Neuron (in vitro differentiated cells): ENCODE measurements around the gene DAP.
"Not testable (repeated sequence)": the region's sequence is repeated elsewhere in the genome, so short reads cannot be mapped to it uniquely, and the experiment has no call there.

Experiments
- H2AFZ ChIP-seq: one replicate; pipeline ENCODE4 v1.6.1; 2013; ENCODE audit warnings: low read depth, mild to moderate bottlenecking, inconsistent platforms, low read length, moderate library complexity
- H3K27me3 ChIP-seq: one replicate; pipeline ENCODE4 v1.6.1; 2013; ENCODE audit warnings: low read length; ENCODE audit not compliant: insufficient read depth
- H3K36me3 ChIP-seq: one replicate; pipeline ENCODE4 v1.6.1; 2013; ENCODE audit warnings: low read length; ENCODE audit not compliant: insufficient read depth
- H3K4me1 ChIP-seq: one replicate; pipeline ENCODE4 v1.6.1; 2013; ENCODE audit warnings: low read length; ENCODE audit not compliant: insufficient read depth
- H3K4me3 ChIP-seq: 2 replicates; pipeline ENCODE4 v1.5.1; 2013; ENCODE audit warnings: mild to moderate bottlenecking, low read length, moderate library complexity
- H3K9me3 ChIP-seq: one replicate; pipeline ENCODE4 v1.6.1; 2013; ENCODE audit warnings: low read length

DAP gene

GRCh38 chr5:10672146-10673016 is 88.7 kb downstream of the DAP start:
- no peaks in the 10 kb centered on the region for H3K9me3 ChIP-seq
- H3K27me3 ChIP-seq: no peaks in the 10 kb centered on the region
- H2AFZ ChIP-seq: no peak overlapping the region
- H3K4me1 ChIP-seq: no peaks in the 10 kb centered on the region
- no peak overlapping the region for H3K4me3 ChIP-seq
- H3K36me3 ChIP-seq: no peaks in the 10 kb centered on the region

GRCh38 chr5:10671041-10672008 is 89.7 kb downstream of the DAP start:
- H3K4me3 ChIP-seq: no peak overlapping the region
- no peaks in the 10 kb centered on the region for H3K27me3 ChIP-seq
- H3K4me1 ChIP-seq: peaks cover 10% of the 10 kb centered on the region
- H2AFZ ChIP-seq: no peak overlapping the region
- H3K36me3 ChIP-seq: no peaks in the 10 kb centered on the region
- H3K9me3 ChIP-seq: no peaks in the 10 kb centered on the region

DNA sequence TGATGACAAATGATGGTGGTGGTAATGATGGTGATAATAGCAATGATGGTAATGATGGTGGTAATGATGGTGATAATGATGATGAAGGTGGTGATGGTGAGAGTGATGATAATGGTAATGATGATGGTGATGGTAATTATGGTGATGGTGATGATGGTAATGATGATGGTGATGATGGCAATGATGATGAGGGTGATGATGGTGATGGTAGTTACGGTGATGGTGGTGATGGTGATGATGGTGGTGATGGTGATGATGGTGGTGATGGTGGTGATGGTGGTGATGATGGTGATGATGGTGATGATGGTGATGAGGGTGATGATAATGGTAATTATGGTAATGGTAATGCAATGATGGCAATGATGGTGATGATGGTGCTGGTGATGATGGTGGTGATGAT is 91.1 kb downstream of the DAP start:
- H3K27me3 ChIP-seq: no peaks in the 10 kb centered on the region
- no peaks in the 10 kb centered on the region for H3K36me3 ChIP-seq
- no peak overlapping the region for H2AFZ ChIP-seq
- no peaks in the 10 kb centered on the region for H3K9me3 ChIP-seq
- no peak overlapping the region for H3K4me3 ChIP-seq
- peaks cover 12% of the 10 kb centered on the region for H3K4me1 ChIP-seq

DNA sequence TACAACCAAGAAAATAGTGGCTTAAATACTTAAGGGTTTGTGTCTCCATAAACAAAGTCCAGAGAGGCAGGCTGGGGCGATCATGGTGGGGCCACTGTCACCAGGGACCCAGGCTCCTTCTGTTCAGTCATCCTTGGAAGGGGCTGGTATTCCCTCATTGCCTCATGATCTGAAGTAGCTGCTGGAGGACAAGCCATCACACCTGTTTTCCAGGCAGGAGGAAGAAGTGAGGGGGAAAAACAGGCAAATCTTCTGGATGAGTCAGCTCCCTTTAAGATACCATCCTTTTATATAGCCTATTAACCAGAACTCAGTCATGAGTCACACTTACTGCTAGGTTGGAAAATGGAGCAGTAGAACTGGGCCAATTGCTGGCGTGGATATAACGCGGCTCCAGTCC is 92.3 kb downstream of the DAP start:
- Histone ChIP-seq H2AFZ (no peak overlapping the region), H3K27me3 (no peaks in the 10 kb centered on the region), H3K4me3 (no peak overlapping the region), H3K4me1 (peaks cover 13% of the 10 kb centered on the region), H3K9me3 (no peaks in the 10 kb centered on the region), H3K36me3 (no peaks in the 10 kb centered on the region)

DNA sequence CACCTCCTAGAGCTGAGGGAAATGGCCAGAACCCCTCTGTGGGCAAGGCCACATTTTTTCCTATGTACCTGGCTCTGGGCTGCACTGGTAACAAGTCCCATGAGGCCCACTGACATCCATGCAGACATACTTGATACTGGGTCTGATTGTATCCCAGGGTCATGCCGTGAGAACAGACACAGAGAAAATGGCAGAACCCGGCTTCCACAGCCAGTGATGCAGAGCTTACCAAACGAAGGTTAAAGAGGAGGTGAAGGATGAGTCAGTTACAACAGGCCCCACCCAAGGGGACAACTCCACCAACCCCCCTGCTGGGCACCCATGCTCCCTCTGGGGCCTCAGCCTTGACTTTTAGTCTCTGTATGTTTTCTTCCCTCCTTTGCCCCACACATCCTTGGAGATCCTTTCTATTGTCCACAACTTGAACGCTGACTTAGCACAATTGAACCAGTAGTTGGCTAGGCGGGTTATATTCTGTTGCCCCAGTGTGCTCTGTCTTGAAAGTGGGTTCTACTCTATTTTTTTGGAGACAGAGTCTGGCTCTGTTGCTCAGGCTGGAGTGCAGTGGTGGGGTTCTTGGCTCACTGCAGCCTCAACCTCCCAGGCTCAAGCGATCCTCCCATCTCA is 93.5 kb downstream of the DAP start:
- Histone ChIP-seq H3K4me3 (no peak overlapping the region), H3K36me3 (no peaks in the 10 kb centered on the region), H2AFZ (no peak overlapping the region), H3K4me1 (peaks cover 24% of the 10 kb centered on the region), H3K27me3 (no peaks in the 10 kb centered on the region), H3K9me3 (no peaks in the 10 kb centered on the region)

DNA sequence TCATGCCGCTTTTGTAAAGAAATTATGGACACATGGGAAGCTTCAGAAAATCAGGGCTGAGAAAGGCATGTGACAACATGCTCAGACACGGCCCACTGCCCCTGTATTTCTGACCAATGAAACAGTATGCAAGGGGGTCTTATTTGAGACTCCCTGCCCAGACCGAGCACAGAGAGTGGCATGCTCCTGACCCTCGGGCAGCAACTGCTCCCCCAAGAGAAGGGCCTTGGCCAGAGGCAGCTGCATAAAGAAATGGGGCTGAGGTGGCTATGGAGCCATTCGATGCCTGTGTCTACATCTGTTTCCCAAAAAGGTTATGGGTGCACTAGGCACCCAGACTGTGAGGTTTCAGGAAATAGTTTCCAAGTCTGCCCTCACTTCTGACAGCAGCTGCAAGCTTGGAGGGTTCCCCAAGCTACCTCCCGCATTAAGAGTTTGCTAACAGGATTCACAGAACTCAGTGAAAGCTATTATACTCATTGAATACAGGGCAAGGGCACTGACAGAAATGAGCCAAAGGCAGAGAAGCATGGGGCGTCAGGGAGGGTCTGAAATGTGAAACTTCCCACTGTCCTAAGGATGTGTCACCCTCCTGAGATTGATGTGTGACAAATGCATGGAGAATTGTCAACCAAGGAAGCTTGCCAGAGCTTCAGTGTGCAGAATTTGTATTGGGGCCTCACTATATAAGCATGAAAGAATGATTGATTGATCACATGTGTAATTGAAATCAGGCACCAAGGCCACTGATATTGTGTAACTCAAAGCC is 94.3 kb downstream of the DAP start:
- Histone ChIP-seq H2AFZ (no peak overlapping the region), H3K9me3 (no peaks in the 10 kb centered on the region), H3K4me1 (peaks cover 32% of the 10 kb centered on the region), H3K4me3 (no peak overlapping the region), H3K36me3 (no peaks in the 10 kb centered on the region), H3K27me3 (no peaks in the 10 kb centered on the region)

DNA sequence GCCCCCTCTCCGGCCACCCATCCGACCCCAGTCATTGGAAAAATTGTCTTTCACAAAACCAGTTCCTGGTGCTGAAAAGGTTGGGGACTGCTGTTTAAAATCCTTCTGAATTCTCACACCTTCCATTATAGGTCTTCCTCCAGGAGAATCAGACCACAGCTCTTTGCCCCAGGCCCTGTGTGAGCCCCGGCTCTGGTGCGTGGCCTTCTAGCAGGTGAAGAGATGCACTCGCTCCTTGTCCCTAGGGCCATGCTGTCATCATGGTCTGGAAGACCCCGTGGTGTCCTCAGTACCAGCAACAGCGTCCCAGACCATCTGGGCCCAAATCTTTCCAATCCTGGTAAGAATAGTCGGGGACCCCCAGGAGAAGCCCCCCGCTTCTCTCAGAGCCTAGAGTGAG is 95.2 kb downstream of the DAP start:
- H3K4me1 ChIP-seq: peaks cover 32% of the 10 kb centered on the region
- H2AFZ ChIP-seq: no peak overlapping the region
- H3K4me3 ChIP-seq: no peak overlapping the region
- H3K9me3 ChIP-seq: no peaks in the 10 kb centered on the region
- no peaks in the 10 kb centered on the region for H3K36me3 ChIP-seq
- H3K27me3 ChIP-seq: no peaks in the 10 kb centered on the region

- H3K36me3 ChIP-seq, H3K9me3 ChIP-seq, H3K4me3 ChIP-seq, H2AFZ ChIP-seq, H3K27me3 ChIP-seq: not testable (repeated sequence)
- H3K4me1 ChIP-seq: peaks cover 32% of the 10 kb centered on the region
Measured at GRCh38 chr5:10664180-10664769, 96.8 kb downstream of the DAP start.

DNA sequence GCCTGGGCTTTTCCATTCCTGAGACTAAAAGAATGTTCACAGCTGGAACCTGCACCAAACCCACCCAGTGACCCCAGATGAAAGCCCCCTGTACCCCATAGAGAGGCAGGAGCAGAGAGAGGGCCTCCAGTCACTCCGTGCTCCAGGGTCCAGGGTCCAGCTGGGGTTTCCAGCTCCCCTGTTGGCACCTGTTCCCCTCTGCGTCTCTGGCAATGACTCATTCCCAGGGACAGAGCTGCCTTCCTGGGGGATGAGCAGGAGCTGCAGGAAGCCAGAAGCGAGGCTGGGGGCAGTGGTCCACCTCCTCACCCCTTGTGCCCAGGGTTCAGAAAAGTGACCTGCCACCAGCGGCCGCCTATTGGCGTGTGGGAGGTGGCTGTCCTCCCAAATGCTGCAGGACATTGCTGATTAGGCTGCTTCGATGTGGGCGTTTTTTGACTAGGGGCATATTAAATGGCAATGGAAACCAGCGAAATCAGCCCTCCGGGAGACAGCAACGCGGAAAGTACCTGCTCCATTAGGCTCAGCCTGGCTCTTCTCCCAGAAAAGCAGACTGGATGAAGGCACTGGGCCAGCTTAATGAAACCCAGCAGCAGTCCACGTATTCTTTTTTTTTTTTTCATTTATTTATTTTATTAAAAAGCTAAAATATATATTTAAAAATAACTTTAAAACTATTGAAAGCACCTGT is 97.4 kb downstream of the DAP start:
- Histone ChIP-seq H3K9me3 (no peaks in the 10 kb centered on the region), H3K4me1 (peaks cover 32% of the 10 kb centered on the region), H3K27me3 (no peaks in the 10 kb centered on the region), H3K4me3 (no peak overlapping the region), H3K36me3 (no peaks in the 10 kb centered on the region), H2AFZ (no peak overlapping the region)

- no peak overlapping the region for H3K4me3 ChIP-seq
- H3K4me1 ChIP-seq: peaks cover 32% of the 10 kb centered on the region
- no peaks in the 10 kb centered on the region for H3K9me3 ChIP-seq
- no peaks in the 10 kb centered on the region for H3K36me3 ChIP-seq
- no peaks in the 10 kb centered on the region for H3K27me3 ChIP-seq
- H2AFZ ChIP-seq: no peak overlapping the region
Measured at GRCh38 chr5:10662661-10663488, 98.2 kb downstream of the DAP start.

- Histone ChIP-seq H3K4me3 (no peak overlapping the region), H3K9me3 (no peaks in the 10 kb centered on the region), H3K27me3 (no peaks in the 10 kb centered on the region), H2AFZ (no peak overlapping the region), H3K4me1 (peaks cover 30% of the 10 kb centered on the region), H3K36me3 (no peaks in the 10 kb centered on the region)
Measured at GRCh38 chr5:10662083-10662482, 99.0 kb downstream of the DAP start.
